Mesothelial cell of epicardium (in vitro differentiated cells): ENCODE data around the gene FAM120A. TPM values are rescaled to one million over a fixed set of nuclear protein-coding genes. Genes with fewer than 3 reads are reported as not detected.

ENCODE experiments used
- DNase-seq, 2 experiments: peaks; one replicate each; pipeline ENCODE4 v3.0.0; 2021; ENCODE audit warnings: low spot score in 2 of 2; ENCODE audit not compliant: unreplicated experiment in 2 of 2
- H3K27ac Mint-ChIP-seq: 2 replicates; pipeline ENCODE4 v1.8.0; 2021; ENCODE audit warnings: mixed read lengths
- H3K27me3 Mint-ChIP-seq: 2 replicates; pipeline ENCODE4 v1.8.0; 2021; ENCODE audit warnings: low read depth, mixed read lengths
- H3K36me3 Mint-ChIP-seq: 2 replicates; pipeline ENCODE4 v1.8.0; 2021; ENCODE audit warnings: mixed read lengths
- H3K4me1 Mint-ChIP-seq: 2 replicates; pipeline ENCODE4 v1.8.0; 2021; ENCODE audit warnings: mixed read lengths
- H3K4me3 Mint-ChIP-seq: 2 replicates; pipeline ENCODE4 v1.8.0; 2021; ENCODE audit warnings: mild to moderate bottlenecking, moderate library complexity, mixed read lengths
- H3K9me3 Mint-ChIP-seq: 2 replicates; pipeline ENCODE4 v1.8.0; 2021; ENCODE audit warnings: mixed read lengths
- total RNA-seq: library from RNA; stranded (reverse); gene quantifications from 3 replicates; pipeline ENCODE4 v1.2.1, GENCODE V29; 2021
- TF ChIP-seq, protein P1 (sequence below): fragments of 200-600 bp; sonication (generic); IDR thresholded peaks from one replicate; pipeline ENCODE4 v1.5.0; 2021; ENCODE audit warnings: antibody characterized with exemption; ENCODE audit not compliant: unreplicated experiment

The FAM120A gene
- total RNA-seq, 1 donor from 2014 or later = 59.4 TPM

GRCh38 chr9:93480728-93481324, 29.3 kb downstream of the FAM120A start:
- H3K27ac Mint-ChIP-seq = no peak overlapping the region
- no peak for DNase-seq
- H3K27me3 Mint-ChIP-seq = no peaks in the 10 kb centered on the region

GRCh38 chr9:93483497-93483896, 32.0 kb downstream of the FAM120A start:
- TF ChIP-seq, protein P1, sequence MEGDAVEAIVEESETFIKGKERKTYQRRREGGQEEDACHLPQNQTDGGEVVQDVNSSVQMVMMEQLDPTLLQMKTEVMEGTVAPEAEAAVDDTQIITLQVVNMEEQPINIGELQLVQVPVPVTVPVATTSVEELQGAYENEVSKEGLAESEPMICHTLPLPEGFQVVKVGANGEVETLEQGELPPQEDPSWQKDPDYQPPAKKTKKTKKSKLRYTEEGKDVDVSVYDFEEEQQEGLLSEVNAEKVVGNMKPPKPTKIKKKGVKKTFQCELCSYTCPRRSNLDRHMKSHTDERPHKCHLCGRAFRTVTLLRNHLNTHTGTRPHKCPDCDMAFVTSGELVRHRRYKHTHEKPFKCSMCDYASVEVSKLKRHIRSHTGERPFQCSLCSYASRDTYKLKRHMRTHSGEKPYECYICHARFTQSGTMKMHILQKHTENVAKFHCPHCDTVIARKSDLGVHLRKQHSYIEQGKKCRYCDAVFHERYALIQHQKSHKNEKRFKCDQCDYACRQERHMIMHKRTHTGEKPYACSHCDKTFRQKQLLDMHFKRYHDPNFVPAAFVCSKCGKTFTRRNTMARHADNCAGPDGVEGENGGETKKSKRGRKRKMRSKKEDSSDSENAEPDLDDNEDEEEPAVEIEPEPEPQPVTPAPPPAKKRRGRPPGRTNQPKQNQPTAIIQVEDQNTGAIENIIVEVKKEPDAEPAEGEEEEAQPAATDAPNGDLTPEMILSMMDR = no peak
- Mint-ChIP-seq H3K36me3 (peaks cover 25% of the 10 kb centered on the region), H3K27ac (no peak overlapping the region), H3K4me3 (no peak overlapping the region), H3K4me1 (no peaks in the 10 kb centered on the region), H3K9me3 (no peaks in the 10 kb centered on the region), H3K27me3 (no peaks in the 10 kb centered on the region)
- DNase-seq = no peak

More at GRCh38 chr9:93480728-93481324, 29.3 kb downstream of the FAM120A start:
- Mint-ChIP-seq H3K9me3 (no peaks in the 10 kb centered on the region), H3K36me3 (peaks cover 11% of the 10 kb centered on the region), H3K4me3 (no peak overlapping the region), H3K4me1 (no peaks in the 10 kb centered on the region)
- TF ChIP-seq, protein P1 = no peak

GRCh38 chr9:93486268-93486667, 34.8 kb downstream of the FAM120A start:
- Mint-ChIP-seq H3K27ac (no peak overlapping the region), H3K9me3 (no peaks in the 10 kb centered on the region), H3K4me1 (no peaks in the 10 kb centered on the region), H3K4me3 (no peak overlapping the region), H3K27me3 (no peaks in the 10 kb centered on the region), H3K36me3 (peaks cover 31% of the 10 kb centered on the region)
- DNase-seq = no peak
- TF ChIP-seq, protein P1 = no peak

DNA sequence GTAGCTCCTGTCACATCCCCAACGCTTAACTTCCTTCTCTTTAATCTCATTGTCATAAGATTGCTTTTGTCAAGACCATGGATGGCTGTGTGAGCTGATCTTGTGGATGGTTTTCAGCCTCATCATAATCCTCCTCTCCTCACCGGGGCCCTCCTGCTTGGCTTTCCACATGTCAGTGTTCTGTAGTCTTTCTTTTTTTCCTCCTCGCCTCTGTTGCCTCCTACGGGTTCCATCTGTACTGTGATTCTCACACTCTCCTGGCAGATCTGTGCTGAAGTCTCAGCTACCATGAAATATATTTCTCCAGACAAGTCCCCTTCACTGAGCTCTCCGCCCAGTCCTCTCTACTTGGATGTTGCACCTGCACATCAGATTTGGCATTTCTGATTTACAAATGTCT, 36.8 kb downstream of the FAM120A start:
- TF ChIP-seq, protein P1 = no peak
- Mint-ChIP-seq H3K4me1 (no peaks in the 10 kb centered on the region), H3K4me3 (no peak overlapping the region), H3K36me3 (peaks cover 31% of the 10 kb centered on the region), H3K27ac (no peak overlapping the region), H3K9me3 (no peaks in the 10 kb centered on the region), H3K27me3 (no peaks in the 10 kb centered on the region)
- DNase-seq = no peak

- Mint-ChIP-seq H3K9me3 (no peaks in the 10 kb centered on the region), H3K36me3 (peaks cover 38% of the 10 kb centered on the region), H3K27ac (no peak overlapping the region)
Observed at GRCh38 chr9:93491593-93492232, 40.2 kb downstream of the FAM120A start.

More at GRCh38 chr9:93491593-93492232, 40.2 kb downstream of the FAM120A start:
- no peaks in the 10 kb centered on the region for H3K27me3 Mint-ChIP-seq
- H3K4me3 Mint-ChIP-seq = no peak overlapping the region
- TF ChIP-seq, protein P1 = no peak
- H3K4me1 Mint-ChIP-seq = no peaks in the 10 kb centered on the region
- DNase-seq = no peak
